ENCODE measurements around the gene HS2ST1. TPM values are rescaled to one million over a fixed set of nuclear protein-coding genes. Genes with fewer than 3 reads are reported as not detected.
A peak's percentile ranks its signal among the peaks of the same experiment; 100 is the strongest.

HS2ST1 gene
- total RNA-seq, 2 donors from 2014 or later: 4.5 to 19.0 TPM

- Mint-ChIP-seq H3K36me3 (peaks cover 0 to under 1% of the 10 kb centered on the region in 2 donors), H3K27ac (no peak overlapping the region), H3K9me3 (no peaks in the 10 kb centered on the region)
- DNase-seq (ENCODE audit: low spot score in 2 of 2) (no peak), ATAC-seq (no peak)
Observed at GRCh38 chr1:87143413-87144135, 229.1 kb downstream of the HS2ST1 start.

GRCh38 chr1:87144316-87144895, 230.0 kb downstream of the HS2ST1 start:
- Mint-ChIP-seq H3K36me3 (peaks cover 0 to 9% of the 10 kb centered on the region in 2 donors), H3K9me3 (no peaks in the 10 kb centered on the region), H3K27ac (no peak overlapping the region)
- DNase-seq (ENCODE audit: low spot score in 2 of 2) (no peak), ATAC-seq (no peak)

GRCh38 chr1:87144981-87145380, 230.5 kb downstream of the HS2ST1 start:
- H3K36me3 Mint-ChIP-seq: peaks cover 0 to 10% of the 10 kb centered on the region in 2 donors
- no peaks in the 10 kb centered on the region for H3K9me3 Mint-ChIP-seq
- DNase-seq (ENCODE audit: low spot score in 2 of 2) (no peak), ATAC-seq (no peak)
- no peak overlapping the region for H3K27ac Mint-ChIP-seq

- Mint-ChIP-seq H3K36me3 (peaks cover 0 to 10% of the 10 kb centered on the region in 2 donors), H3K27ac (no peak overlapping the region), H3K9me3 (no peaks in the 10 kb centered on the region)
- DNase-seq (ENCODE audit: low spot score in 2 of 2) (no peak), ATAC-seq (no peak)
Observed at GRCh38 chr1:87146538-87146937, 232.1 kb downstream of the HS2ST1 start.

- Mint-ChIP-seq H3K36me3 (peaks cover 0 to 10% of the 10 kb centered on the region in 2 donors), H3K27ac (no peak overlapping the region), H3K9me3 (no peaks in the 10 kb centered on the region)
- ATAC-seq: no peak
- DNase-seq (ENCODE audit: low spot score in 2 of 2): no peak
Observed at GRCh38 chr1:87146986-87147385, 232.6 kb downstream of the HS2ST1 start.

GRCh38 chr1:87147851-87148250, 233.4 kb downstream of the HS2ST1 start:
- Mint-ChIP-seq H3K27ac (no peak overlapping the region), H3K9me3 (no peaks in the 10 kb centered on the region), H3K36me3 (peaks cover 0 to 10% of the 10 kb centered on the region in 2 donors)
- no peak for ATAC-seq
- DNase-seq (ENCODE audit: low spot score in 2 of 2): no peak

- H3K27ac Mint-ChIP-seq: no peak overlapping the region
- DNase-seq (ENCODE audit: low spot score in 2 of 2): no peak
- no peak for ATAC-seq
- H3K36me3 Mint-ChIP-seq: peaks cover 0 to 10% of the 10 kb centered on the region in 2 donors
- H3K9me3 Mint-ChIP-seq: no peaks in the 10 kb centered on the region
Observed at GRCh38 chr1:87148661-87149060, 234.2 kb downstream of the HS2ST1 start.

- no peak for ATAC-seq
- Mint-ChIP-seq H3K9me3 (no peaks in the 10 kb centered on the region), H3K36me3 (peaks cover 0 to 10% of the 10 kb centered on the region in 2 donors), H3K27ac (no peak overlapping the region)
- DNase-seq (ENCODE audit: low spot score in 2 of 2): no peak
Observed at GRCh38 chr1:87149241-87150041, 235.0 kb downstream of the HS2ST1 start.

GRCh38 chr1:87150143-87150542, 235.7 kb downstream of the HS2ST1 start:
- Mint-ChIP-seq H3K9me3 (no peaks in the 10 kb centered on the region), H3K36me3 (peaks cover 0 to 10% of the 10 kb centered on the region in 2 donors), H3K27ac (no peak overlapping the region)
- DNase-seq (ENCODE audit: low spot score in 2 of 2) (no peak), ATAC-seq (no peak)

GRCh38 chr1:87151500-87152421, 237.3 kb downstream of the HS2ST1 start:
- H3K9me3 Mint-ChIP-seq: no peaks in the 10 kb centered on the region
- H3K36me3 Mint-ChIP-seq: peaks cover 0 to 10% of the 10 kb centered on the region in 2 donors
- peak; percentile 75 to 80 for ATAC-seq
- peak in 1 of 2 donors; percentile 36 for DNase-seq (ENCODE audit: low spot score in 2 of 2)
- no peak overlapping the region for H3K27ac Mint-ChIP-seq

GRCh38 chr1:87154384-87154783, 239.9 kb downstream of the HS2ST1 start:
- Mint-ChIP-seq H3K27ac (no peak overlapping the region), H3K9me3 (no peaks in the 10 kb centered on the region), H3K36me3 (peaks cover 0 to 1% of the 10 kb centered on the region in 2 donors)
- no peak for ATAC-seq
- DNase-seq (ENCODE audit: low spot score in 2 of 2): no peak

- Mint-ChIP-seq H3K27ac (no peak overlapping the region), H3K9me3 (no peaks in the 10 kb centered on the region), H3K36me3 (no peaks in the 10 kb centered on the region)
- no peak for DNase-seq (ENCODE audit: low spot score in 2 of 2)
- ATAC-seq: no peak
Observed at GRCh38 chr1:87155170-87155569, 240.7 kb downstream of the HS2ST1 start.

- no peak for DNase-seq (ENCODE audit: low spot score in 2 of 2)
- H3K9me3 Mint-ChIP-seq: no peaks in the 10 kb centered on the region
- H3K27ac Mint-ChIP-seq: no peak overlapping the region
- no peaks in the 10 kb centered on the region for H3K36me3 Mint-ChIP-seq
- ATAC-seq: no peak
Observed at GRCh38 chr1:87155648-87156047, 241.2 kb downstream of the HS2ST1 start.

GRCh38 chr1:87156124-87156523, 241.7 kb downstream of the HS2ST1 start:
- ATAC-seq (no peak), DNase-seq (ENCODE audit: low spot score in 2 of 2) (no peak)
- no peaks in the 10 kb centered on the region for H3K9me3 Mint-ChIP-seq
- H3K36me3 Mint-ChIP-seq: no peaks in the 10 kb centered on the region
- no peak overlapping the region for H3K27ac Mint-ChIP-seq

GRCh38 chr1:87159378-87159915, 245.0 kb downstream of the HS2ST1 start:
- no peaks in the 10 kb centered on the region for H3K36me3 Mint-ChIP-seq
- no peak for ATAC-seq
- no peaks in the 10 kb centered on the region for H3K9me3 Mint-ChIP-seq
- no peak for DNase-seq (ENCODE audit: low spot score in 2 of 2)
- H3K27ac Mint-ChIP-seq: no peak overlapping the region

Data from activated naive CD4-positive, alpha-beta T cell treated with anti-CD3 and anti-CD28 coated beads, Interleukin-2, amount 50 U/mL, for 72 hours (primary cell).